ENCODE data around the gene SFRP5.

Gene SFRP5

DNA sequence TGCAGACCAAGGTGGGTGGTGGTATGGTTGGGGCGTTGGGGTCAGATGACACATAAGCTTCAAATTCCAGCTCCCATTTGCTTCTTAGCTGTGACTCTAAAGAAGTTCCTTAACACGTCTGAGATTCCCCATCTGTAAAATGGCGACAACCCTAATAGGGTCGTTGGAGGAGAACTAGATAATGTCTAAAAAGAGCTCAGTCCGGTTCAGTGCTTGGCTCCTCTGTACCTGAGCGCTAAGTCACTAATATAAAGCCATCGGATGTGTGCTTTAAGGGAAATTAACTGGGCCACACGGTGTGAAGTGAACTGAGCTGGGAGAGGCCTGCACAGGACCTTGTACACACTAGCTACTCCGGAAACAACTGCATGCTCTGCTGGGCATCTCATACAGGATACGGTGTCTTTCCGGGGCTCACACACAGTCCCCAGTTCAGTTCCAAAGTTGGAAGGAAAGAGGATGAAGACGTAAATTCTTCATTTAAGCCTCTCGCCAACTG is 35.3 kb downstream of the SFRP5 start:
- DNase-seq (ENCODE audit: low spot score), result no peak

DNA sequence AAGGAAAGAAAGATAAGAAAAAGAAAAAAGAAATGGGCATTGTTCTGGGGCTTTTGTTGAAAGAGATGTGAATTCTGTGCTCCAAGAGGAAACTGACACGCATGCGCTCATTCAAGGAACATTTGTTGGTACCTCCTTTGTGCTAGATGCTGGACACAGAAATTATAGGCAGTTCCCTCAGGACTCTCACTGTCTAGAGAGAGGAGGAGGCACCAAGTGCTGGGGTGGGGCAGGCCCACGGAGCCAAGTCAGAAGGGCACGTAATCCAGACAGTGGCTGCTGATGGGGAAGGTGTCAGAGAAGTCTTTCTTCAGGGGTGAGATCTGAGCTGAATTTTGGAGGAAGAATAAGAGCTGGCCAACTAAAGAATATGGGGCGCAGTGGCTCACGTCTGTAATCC is 37.8 kb downstream of the SFRP5 start:
- DNase-seq (ENCODE audit: low spot score), result no peak

DNA sequence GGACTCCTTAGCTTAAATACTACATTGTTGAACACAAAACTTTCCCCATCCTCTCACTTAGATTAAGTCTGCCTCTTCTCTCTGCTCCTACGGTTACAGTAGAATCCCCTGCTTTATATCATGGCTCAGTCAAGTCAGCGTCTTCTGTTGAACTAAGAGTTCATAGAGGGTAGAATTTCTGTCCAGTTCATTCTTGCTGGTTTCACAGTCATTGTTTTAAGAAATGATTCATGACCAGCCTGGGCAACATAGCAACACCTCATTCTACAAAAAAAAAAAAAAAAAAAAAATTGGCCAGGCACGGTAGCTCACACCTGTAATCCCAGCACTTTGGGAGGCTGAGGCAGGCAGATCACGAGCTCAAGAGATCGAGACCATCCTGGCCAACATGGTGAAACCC is 38.5 kb downstream of the SFRP5 start:
- DNase-seq (ENCODE audit: low spot score), result no peak

DNA sequence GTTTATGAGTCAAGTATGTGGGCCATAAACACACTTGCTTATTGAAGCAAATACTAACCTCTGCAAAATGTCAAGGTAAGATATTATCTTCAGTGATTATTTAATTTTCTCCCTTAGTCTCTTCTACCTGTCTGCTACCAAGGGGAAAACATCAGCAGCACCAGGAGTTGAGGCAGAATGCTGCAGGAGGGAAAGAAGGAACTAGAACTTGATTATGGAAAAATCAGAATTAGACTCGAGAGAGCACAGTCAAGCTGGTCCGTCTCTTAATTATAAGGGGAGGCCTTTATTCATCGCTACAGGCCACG is 39.8 kb downstream of the SFRP5 start:
- DNase-seq (ENCODE audit: low spot score), result no peak

GRCh38 chr10:97731346-97732051 is 40.3 kb downstream of the SFRP5 start:
- DNase-seq (ENCODE audit: low spot score), result no peak

DNA sequence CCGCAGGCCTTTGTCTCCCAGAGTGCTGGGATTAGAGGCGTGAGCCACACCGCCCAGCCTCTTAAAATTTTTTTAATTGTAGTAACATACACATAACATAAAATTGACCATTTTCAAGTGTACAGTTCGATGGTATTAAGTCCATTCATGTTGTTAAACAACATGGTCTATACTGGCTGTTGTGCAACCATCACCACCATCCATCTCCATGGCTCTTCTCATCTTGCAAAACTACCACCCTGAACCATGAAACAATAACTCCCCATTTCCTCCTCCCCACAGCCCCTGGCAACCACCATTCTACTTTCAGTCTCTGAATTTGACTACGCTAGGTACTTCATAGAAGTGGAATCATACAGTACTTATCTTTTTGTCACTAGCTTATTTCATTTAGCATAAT is 42.8 kb downstream of the SFRP5 start:
- DNase-seq (ENCODE audit: low spot score), result no peak

DNA sequence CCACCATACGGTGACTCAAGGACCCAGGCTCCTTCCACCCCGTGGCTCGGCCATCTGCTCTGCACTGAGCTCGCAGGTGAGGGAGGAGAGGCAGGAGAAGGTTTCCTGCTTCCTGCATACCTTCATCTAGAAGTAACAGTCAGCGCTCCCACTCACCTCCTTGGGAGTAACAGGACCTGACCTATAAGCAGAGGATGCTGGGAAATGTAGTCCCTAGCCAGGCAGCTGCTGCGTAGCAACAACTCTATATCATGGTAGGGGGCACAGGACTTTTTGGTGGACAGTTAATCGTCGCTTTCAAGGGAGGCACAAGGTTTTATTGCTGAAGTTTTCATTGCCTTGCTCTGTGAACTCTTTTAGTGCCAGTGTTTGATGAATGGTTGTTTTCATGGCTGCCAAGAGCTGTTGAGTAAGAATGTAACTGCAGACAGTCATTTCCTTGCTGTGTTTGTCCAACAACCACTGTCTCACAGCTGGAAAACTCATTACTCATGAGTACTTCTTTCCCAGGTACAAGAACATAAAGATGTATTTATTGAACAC is 45.1 kb downstream of the SFRP5 start:
- no peak for DNase-seq (ENCODE audit: low spot score)

- DNase-seq (ENCODE audit: low spot score), result no peak
These were observed 47.4 kb downstream of the SFRP5 start for GRCh38 chr10:97724341-97724941.

GRCh38 chr10:97723001-97723400 is 48.8 kb downstream of the SFRP5 start:
- no peak for DNase-seq (ENCODE audit: low spot score)

GRCh38 chr10:97721871-97722780 is 49.7 kb downstream of the SFRP5 start:
- no peak for DNase-seq (ENCODE audit: low spot score)

DNA sequence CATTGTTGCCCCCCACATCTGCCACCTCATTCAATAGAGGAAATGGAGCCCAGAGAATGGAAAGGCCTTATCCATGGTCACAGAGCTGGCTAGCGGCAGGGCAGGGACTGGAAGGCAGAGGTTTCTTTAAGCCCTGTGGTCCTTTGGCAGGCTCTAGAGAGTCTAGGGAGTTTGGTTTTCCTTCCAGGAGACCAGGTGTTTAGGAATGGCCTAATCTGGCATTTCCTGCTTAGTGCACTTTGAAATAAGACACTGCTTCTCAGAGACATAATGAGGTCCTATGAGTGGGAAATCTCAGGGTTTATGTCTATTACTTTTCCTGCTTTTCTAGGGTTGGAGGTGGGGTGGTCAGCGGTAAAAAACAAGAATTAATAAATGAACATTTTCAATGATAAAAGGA is 52.2 kb downstream of the SFRP5 start:
- DNase-seq (ENCODE audit: low spot score), result no peak

DNA sequence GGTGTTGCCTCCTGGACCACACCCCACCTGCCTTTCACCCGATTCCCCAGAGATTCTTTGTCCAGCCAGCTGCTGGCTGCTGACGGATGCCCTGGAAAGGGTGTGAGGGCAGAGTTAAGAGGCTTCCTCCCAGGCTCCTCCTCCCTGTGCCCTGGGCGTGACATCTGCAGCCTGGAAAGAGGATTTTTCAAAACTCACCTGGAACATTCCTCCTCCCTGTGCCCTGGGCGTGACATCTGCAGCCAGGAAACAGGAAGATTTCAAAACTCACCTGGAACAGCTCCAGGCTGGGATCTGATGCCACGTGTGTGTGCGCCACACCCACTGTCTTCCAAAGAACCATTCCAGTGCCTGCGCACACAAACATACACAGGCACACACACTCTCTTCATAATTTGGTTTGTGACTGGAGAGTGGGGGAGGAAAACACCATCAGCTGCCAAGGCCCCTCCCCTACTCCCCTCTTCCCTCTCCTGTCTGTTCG is 53.1 kb downstream of the SFRP5 start:
- DNase-seq (ENCODE audit: low spot score), result no peak

DNA sequence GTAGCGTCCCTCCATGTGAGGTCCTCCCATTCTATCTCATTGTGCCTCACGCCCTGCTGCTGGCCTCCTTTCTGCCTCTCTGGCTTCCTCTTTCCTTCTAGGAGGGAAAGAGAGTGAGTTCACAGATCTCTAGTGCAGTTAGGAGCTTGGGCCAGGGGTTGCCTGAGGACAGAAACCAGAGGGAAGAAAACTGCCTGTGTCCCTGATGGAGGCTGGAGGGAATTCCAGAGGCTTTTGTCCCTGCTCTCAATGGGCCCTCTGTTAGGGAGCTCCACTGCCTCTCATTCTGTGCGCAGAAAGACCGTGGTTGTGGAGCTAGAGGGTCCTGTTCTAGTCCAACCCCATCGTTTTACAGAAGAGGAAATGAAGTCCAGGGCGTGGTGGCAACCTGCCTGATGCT is 53.6 kb downstream of the SFRP5 start:
- no peak for DNase-seq (ENCODE audit: low spot score)

DNA sequence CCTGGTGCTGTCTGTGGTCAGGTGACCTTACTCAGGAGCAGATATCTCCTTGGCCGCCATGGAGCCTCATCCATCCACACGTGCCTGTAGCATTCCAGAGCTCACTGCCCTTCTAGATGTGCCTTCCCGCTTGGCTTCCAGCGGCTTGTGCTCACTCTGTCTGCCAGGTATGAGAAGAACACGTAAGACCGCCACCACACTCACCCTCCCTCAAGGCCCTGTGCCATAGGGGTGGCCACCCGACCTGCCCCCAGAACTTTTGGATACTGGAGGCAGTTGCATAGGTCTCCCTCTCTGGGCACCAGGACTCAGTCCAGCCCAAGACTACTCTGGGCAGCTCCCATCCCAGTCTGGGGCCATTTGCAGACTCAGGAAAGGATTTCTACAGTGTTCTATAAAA is 54.2 kb downstream of the SFRP5 start:
- DNase-seq (ENCODE audit: low spot score), result no peak
